ENCODE results near the gene PDE1C.
A peak's percentile ranks its signal among the peaks of the same experiment; 100 is the strongest.

Gene PDE1C

GRCh38 chr7:31814187-31814586 lies 256.0 kb downstream of the PDE1C start:
- TF ChIP-seq CTCF (conservative IDR thresholded peaks at IDR 0.05) = peak; percentile 41
- H3K27ac ChIP-seq = no peak overlapping the region

- TF ChIP-seq CTCF (conservative IDR thresholded peaks at IDR 0.05) = no peak
- H3K27ac ChIP-seq = no peak overlapping the region
Observed at GRCh38 chr7:31811650-31812461, 258.4 kb downstream of the PDE1C start.

- H3K27ac ChIP-seq = no peak overlapping the region
- TF ChIP-seq CTCF (conservative IDR thresholded peaks at IDR 0.05) = no peak
Observed at GRCh38 chr7:31805209-31805818, 264.9 kb downstream of the PDE1C start.

DNA sequence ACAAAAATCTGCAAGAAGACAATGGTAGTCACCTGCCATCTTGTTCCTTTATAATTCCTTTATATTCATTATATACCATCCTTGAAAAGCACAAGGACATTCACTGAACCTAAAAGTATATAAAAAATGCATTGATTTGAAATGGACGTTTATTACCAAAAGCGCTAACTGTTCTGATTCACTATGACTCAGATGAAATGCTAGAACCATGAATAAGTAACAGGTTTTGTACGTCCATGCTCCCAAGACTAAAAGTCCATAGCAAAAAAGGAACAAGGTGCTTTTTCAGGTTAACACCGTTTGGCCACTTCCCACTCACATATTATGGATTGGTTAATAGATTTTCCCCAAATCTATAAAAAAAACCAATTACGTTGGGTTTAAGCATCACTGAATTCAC lies 273.8 kb downstream of the PDE1C start:
- TF ChIP-seq CTCF (conservative IDR thresholded peaks at IDR 0.05) = no peak
- H3K27ac ChIP-seq = no peak overlapping the region

DNA sequence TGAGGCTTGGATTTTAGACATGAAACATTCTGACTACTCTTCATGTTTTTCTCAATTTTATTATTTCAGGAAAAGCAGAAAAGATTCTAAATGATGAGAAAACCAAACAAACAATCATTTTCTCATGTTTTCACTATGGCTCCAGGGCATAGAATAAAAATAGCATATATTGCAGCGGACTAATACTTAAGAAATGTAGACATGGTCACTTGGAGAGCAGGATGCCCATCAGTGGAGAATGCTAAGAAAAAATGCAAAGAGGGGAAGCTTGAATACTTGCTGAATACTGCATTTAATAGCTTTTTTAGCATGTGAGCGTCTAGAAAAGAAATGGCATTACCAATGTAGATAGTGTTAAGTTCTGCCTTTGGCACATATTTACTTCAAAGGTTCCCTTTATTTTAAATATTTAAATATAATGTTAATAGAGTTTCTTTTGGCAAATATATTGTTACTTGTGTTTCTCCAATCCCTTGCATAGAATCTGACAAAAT lies 275.3 kb downstream of the PDE1C start:
- no peak overlapping the region for H3K27ac ChIP-seq
- no peak for TF ChIP-seq CTCF (conservative IDR thresholded peaks at IDR 0.05)

- TF ChIP-seq CTCF (conservative IDR thresholded peaks at IDR 0.05) = no peak
- no peak overlapping the region for H3K27ac ChIP-seq
Observed at GRCh38 chr7:31791881-31792280, 278.3 kb downstream of the PDE1C start.

DNA sequence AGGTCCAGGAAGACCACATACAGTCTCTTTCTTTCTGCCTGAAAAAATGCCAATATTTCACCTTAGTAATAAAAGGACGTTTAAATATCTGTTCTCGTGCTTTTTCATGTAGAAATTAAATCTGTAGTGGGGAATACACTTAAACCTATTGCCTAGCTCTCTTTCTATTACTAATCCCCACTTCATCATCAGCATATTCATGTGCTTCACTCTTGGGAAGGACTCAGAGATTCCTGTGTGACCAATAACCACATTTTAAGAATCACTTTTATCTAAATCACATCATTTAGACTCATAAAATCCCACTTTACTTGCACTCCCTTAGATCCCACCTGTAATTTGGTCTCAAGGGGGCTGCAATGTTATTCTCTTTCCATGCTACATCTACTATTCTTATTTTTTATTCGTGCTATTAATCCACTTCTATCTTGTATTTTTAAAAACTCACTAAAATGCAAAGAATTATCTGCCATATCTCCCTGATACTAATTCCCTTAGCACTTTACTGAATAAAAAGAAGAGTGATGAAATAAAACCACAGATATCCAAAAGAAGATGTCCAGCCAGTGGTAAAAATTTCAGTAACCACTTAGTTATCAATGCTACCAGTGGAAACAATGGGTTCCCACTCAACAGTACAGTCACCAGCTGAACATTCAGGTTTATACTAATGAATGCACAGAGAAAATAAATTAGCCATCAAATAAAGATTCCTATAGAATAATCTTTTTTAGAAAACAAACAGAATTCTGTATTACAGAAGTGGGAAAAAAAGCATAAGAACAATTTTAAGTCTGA lies 281.1 kb downstream of the PDE1C start:
- H3K27ac ChIP-seq = no peak overlapping the region
- no peak for TF ChIP-seq CTCF (conservative IDR thresholded peaks at IDR 0.05)

Measured in VCaP (cell line).